T-helper 2 cell treated with Interferon-gamma antibody and Interleukin-4, amounts not matched to agents 5 μg/mL and 100 μg/mL, for 36 hours (primary cell): Measurements from ENCODE around the gene LITAF.
"Not testable (repeated sequence)": the region's sequence is repeated elsewhere in the genome, so short reads cannot be mapped to it uniquely, and the experiment has no call there.

ENCODE experiments used
- DNase-seq: peaks from one replicate; pipeline ENCODE4 v3.0.0; 2021; ENCODE audit warnings: low spot score
- H3K27ac Mint-ChIP-seq: one replicate; pipeline ENCODE4 v1.8.0; 2021; ENCODE audit warnings: mild to moderate bottlenecking, mixed read lengths
- H3K27me3 Mint-ChIP-seq: one replicate; pipeline ENCODE4 v1.8.0; 2021; ENCODE audit warnings: low read depth, mixed read lengths
- H3K36me3 Mint-ChIP-seq: one replicate; pipeline ENCODE4 v1.8.0; 2021; ENCODE audit warnings: low read depth, mixed read lengths
- H3K4me1 Mint-ChIP-seq: one replicate; pipeline ENCODE4 v1.8.0; 2021; ENCODE audit warnings: low read depth, mixed read lengths
- H3K4me3 Mint-ChIP-seq: one replicate; pipeline ENCODE4 v1.8.0; 2022; ENCODE audit warnings: mild to moderate bottlenecking, moderate library complexity, mixed read lengths
- H3K9me3 Mint-ChIP-seq: one replicate; pipeline ENCODE4 v1.8.0; 2021; ENCODE audit warnings: mixed read lengths

Gene LITAF

DNA sequence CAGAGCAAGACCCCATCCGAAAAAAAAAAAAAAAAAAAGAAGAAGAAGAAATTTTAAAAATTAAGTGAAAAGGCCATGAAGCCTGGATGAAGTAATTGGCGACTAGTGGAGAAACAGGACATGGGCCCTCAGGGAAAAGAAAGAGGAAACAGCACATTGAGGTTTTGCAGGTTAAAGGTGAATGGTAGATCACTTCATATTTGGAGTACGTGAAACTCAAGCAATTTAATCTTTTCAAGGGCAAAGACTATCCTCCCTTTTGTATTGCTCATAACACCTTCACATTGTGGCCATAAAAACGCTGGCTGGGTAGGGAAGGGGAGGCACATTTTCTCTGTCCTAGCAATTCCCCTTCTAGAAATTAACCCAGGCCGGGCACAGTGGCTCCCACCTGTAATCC is 53.1 kb downstream of the LITAF start:
- Mint-ChIP-seq H3K4me1 (peaks cover 6% of the 10 kb centered on the region), H3K36me3 (no peaks in the 10 kb centered on the region), H3K4me3 (no peak overlapping the region), H3K9me3 (no peaks in the 10 kb centered on the region), H3K27ac (no peak overlapping the region), H3K27me3 (no peaks in the 10 kb centered on the region)
- no peak for DNase-seq

DNA sequence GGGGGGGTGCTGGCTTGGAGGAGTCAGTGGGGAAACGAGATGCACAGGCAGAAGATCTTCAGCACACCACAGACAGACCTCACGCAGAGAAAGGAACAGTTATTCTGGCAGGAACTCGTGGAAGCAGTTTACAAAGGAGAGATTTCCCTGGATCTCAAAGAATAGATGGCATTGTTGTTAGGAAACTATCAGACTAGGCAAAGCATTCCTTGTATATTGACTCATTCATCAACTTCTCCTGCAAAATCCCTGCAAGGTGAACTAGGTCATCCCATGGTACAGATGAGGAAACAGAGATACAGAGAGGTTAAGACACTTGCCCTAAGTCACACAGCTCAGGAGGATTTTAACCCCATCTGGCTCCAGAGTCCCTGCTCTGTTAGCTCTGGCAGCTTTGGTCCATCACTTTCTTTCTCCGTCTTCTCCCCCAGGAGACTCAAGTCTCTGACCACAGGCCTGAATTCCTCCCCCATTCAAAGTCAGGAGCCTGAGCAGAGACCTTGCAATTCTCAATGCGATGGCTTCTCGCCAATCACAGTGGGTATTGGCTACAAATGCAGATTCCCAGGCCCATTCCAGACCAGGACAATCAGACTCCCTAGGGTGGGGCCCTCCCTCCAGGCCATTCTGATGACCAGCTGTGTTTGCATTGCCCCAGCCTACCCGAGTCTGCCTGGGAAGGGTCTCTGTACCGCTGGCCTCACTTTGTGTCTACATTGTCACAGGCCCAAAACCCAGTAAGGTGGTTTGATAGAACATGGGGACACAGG is 56.4 kb downstream of the LITAF start:
- DNase-seq = no peak
- Mint-ChIP-seq H3K9me3 (no peaks in the 10 kb centered on the region), H3K4me3 (no peak overlapping the region), H3K4me1 (peaks cover 4% of the 10 kb centered on the region), H3K27me3 (peaks cover 18% of the 10 kb centered on the region), H3K27ac (no peak overlapping the region), H3K36me3 (no peaks in the 10 kb centered on the region)

GRCh38 chr16:11529285-11529684 is 57.4 kb downstream of the LITAF start:
- no peak for DNase-seq
- Mint-ChIP-seq H3K4me3 (no peak overlapping the region), H3K36me3 (no peaks in the 10 kb centered on the region), H3K9me3 (no peaks in the 10 kb centered on the region), H3K27me3 (peaks cover 18% of the 10 kb centered on the region), H3K4me1 (peaks cover 4% of the 10 kb centered on the region), H3K27ac (no peak overlapping the region)

DNA sequence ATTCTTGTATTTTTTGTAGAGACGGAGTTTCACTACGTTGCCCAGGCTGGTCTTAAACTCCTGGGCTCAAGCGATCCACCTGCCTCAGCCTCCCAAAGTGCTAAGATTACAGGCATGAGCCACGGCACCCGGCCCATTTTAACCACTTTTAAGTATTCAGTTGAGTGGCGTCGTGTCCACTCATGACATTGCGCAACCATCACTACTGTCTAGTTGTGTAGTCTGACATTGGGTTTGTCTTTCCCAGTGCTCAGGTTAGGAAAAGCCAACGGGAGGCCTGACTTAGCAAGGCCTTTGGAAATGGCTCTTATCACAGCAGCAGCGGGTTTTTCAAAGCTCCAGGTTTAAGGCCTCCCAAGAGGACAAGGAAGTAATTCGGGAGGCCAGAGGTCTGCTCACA is 58.7 kb downstream of the LITAF start:
- peaks cover 18% of the 10 kb centered on the region for H3K27me3 Mint-ChIP-seq
- no peaks in the 10 kb centered on the region for H3K36me3 Mint-ChIP-seq
- no peak overlapping the region for H3K4me3 Mint-ChIP-seq
- H3K9me3 Mint-ChIP-seq = no peaks in the 10 kb centered on the region
- peaks cover 4% of the 10 kb centered on the region for H3K4me1 Mint-ChIP-seq
- H3K27ac Mint-ChIP-seq = no peak overlapping the region
- no peak for DNase-seq

DNA sequence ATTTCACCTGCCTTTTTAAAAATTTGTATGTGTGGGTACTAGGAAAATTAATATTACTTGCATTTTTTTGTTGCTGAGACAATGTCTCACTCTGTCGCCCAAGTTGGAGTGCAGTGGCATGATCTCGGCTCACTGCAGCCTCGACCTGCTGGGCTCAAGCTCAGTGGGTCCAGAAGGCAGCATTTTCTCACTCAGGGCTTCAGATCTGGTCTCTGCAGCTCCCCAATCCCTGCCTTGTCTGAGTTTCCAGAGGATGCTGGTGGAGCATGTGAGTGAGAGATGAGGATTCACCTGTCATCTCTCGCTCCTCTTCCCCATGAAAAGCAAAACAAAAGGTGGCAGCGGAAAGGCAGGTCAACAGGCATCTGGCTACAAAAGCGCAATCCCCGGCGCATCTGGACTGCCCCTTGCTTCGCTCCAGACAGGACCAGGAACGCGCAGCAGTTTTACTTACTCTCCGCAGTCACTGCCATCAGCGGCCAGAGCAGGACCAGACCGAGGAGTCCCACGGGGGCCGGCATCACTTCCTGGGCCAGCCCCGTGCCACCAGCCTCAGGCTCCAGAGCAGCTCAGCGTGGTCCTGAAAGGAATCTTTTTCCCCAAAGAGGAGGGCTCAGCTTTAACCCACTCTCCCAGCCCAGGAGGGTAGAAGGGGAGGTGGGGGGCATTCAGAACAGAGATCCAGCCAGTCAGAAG is 59.9 kb downstream of the LITAF start:
- H3K4me1 Mint-ChIP-seq = no peaks in the 10 kb centered on the region
- H3K27me3 Mint-ChIP-seq = peaks cover 18% of the 10 kb centered on the region
- no peak overlapping the region for H3K27ac Mint-ChIP-seq
- H3K36me3 Mint-ChIP-seq = no peaks in the 10 kb centered on the region
- no peak overlapping the region for H3K4me3 Mint-ChIP-seq
- no peak for DNase-seq
- H3K9me3 Mint-ChIP-seq = no peaks in the 10 kb centered on the region

GRCh38 chr16:11524098-11524760 is 62.5 kb downstream of the LITAF start:
- H3K27ac Mint-ChIP-seq = no peak overlapping the region
- no peaks in the 10 kb centered on the region for H3K36me3 Mint-ChIP-seq
- H3K27me3 Mint-ChIP-seq = peaks cover 18% of the 10 kb centered on the region
- H3K4me3 Mint-ChIP-seq = no peak overlapping the region
- DNase-seq = no peak
- no peaks in the 10 kb centered on the region for H3K9me3 Mint-ChIP-seq
- H3K4me1 Mint-ChIP-seq = no peaks in the 10 kb centered on the region

GRCh38 chr16:11521055-11521454 is 65.7 kb downstream of the LITAF start:
- no peaks in the 10 kb centered on the region for H3K4me1 Mint-ChIP-seq
- H3K27me3 Mint-ChIP-seq = peaks cover 6% of the 10 kb centered on the region
- no peak for DNase-seq
- H3K27ac Mint-ChIP-seq = no peak overlapping the region
- H3K9me3 Mint-ChIP-seq = no peaks in the 10 kb centered on the region
- no peak overlapping the region for H3K4me3 Mint-ChIP-seq
- no peaks in the 10 kb centered on the region for H3K36me3 Mint-ChIP-seq

DNA sequence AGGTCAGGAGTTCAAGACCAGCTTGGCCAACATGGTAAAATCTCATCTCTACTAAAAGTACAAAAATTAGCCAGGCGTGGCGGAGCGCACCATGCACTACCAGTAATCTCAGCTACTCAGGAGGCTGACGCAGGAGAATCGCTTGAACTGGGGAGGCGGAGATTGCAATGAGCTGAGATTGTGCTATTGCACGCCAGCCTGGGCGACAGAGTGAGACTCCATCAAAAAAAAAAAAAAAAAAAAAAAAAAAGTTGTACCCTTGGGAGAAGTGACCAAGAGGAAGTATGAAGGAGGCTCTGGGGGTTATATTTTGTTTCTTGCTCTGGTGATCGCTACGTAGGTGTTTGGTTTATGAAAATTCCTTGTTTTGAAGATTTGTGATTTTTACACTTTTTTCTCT is 66.3 kb downstream of the LITAF start:
- no peak for DNase-seq
- H3K4me1 Mint-ChIP-seq = no peaks in the 10 kb centered on the region

GRCh38 chr16:11517961-11518360 is 68.8 kb downstream of the LITAF start:
- Mint-ChIP-seq H3K36me3 (no peaks in the 10 kb centered on the region), H3K27ac (no peak overlapping the region), H3K9me3 (no peaks in the 10 kb centered on the region), H3K4me1 (no peaks in the 10 kb centered on the region), H3K4me3 (no peak overlapping the region), H3K27me3 (no peaks in the 10 kb centered on the region)
- DNase-seq = no peak

More for the DNA sequence above, 66.3 kb downstream of the LITAF start:
- no peak overlapping the region for H3K4me3 Mint-ChIP-seq
- H3K27ac Mint-ChIP-seq = no peak overlapping the region
- H3K36me3 Mint-ChIP-seq = no peaks in the 10 kb centered on the region
- no peaks in the 10 kb centered on the region for H3K9me3 Mint-ChIP-seq
- peaks cover 1% of the 10 kb centered on the region for H3K27me3 Mint-ChIP-seq

GRCh38 chr16:11515540-11516430 is 70.9 kb downstream of the LITAF start:
- DNase-seq = no peak
- Mint-ChIP-seq H3K4me1 (no peaks in the 10 kb centered on the region), H3K9me3 (no peaks in the 10 kb centered on the region), H3K36me3 (no peaks in the 10 kb centered on the region), H3K4me3 (no peak overlapping the region), H3K27me3 (no peaks in the 10 kb centered on the region), H3K27ac (no peak overlapping the region)

DNA sequence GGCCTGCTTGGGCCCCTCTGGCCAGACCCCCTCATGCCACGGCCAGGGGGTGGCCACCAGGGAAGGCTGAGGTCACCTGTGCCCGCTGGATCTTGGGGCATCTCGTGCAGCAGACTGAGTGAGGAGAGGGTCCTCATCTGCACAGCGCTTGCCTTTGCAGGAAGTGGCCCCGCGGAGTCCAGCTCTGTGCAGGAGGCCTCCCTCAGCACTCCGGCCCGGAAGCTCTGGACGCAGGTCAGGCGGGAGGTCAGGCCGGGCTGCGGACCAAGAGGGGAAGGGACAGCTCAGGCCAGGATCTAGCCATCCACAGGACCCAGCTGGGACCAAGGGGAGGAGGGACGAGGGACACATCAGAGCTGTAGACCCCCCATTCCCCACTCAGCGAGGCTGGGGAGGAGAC is 72.4 kb downstream of the LITAF start:
- Mint-ChIP-seq H3K36me3 (no peaks in the 10 kb centered on the region), H3K4me1 (no peaks in the 10 kb centered on the region), H3K27me3 (no peaks in the 10 kb centered on the region), H3K9me3 (no peaks in the 10 kb centered on the region), H3K4me3 (no peak overlapping the region), H3K27ac (no peak overlapping the region)
- no peak for DNase-seq

- H3K4me1 Mint-ChIP-seq, H3K27ac Mint-ChIP-seq, H3K27me3 Mint-ChIP-seq, H3K9me3 Mint-ChIP-seq, H3K4me3 Mint-ChIP-seq, H3K36me3 Mint-ChIP-seq, DNase-seq: not testable (repeated sequence)
These were observed 73.4 kb downstream of the LITAF start for GRCh38 chr16:11513366-11513765.

DNA sequence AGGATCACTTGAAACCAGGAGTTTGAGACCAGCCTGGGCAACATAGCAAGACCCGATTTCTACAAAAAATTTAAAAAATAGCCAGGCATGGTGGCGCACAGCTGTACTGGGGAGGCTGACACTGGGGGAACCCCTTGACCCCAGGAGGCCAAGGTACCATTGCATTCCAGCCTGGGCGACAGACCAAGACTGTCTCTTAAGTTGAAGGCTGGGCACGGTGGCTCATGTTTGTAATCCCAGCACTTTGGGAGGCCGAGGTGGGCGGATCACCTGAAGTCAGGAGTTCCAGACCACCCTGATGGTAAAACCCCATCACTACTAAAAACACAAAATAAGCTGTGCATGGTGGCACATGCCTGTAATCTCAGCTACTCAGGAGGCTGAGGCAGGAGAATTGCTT is 74.9 kb downstream of the LITAF start:
- no peaks in the 10 kb centered on the region for H3K9me3 Mint-ChIP-seq
- H3K4me1 Mint-ChIP-seq = no peaks in the 10 kb centered on the region
- no peak overlapping the region for H3K27ac Mint-ChIP-seq
- H3K27me3 Mint-ChIP-seq = no peaks in the 10 kb centered on the region
- no peak overlapping the region for H3K4me3 Mint-ChIP-seq
- H3K36me3 Mint-ChIP-seq = no peaks in the 10 kb centered on the region
- DNase-seq = no peak
